GM20000 (cell line): ENCODE results near the gene FDCSP.

ENCODE experiments used
- DNase-seq: peaks from one replicate; pipeline ENCODE4 v3.0.0; 2012; ENCODE audit warnings: low spot score
- CTCF ChIP-seq: IDR thresholded peaks from 2 replicates; pipeline ENCODE4 v1.5.1; 2012; ENCODE audit warnings: mild to moderate bottlenecking, control low read depth; ENCODE audit errors: extremely low read depth, missing control alignments

FDCSP gene

DNA sequence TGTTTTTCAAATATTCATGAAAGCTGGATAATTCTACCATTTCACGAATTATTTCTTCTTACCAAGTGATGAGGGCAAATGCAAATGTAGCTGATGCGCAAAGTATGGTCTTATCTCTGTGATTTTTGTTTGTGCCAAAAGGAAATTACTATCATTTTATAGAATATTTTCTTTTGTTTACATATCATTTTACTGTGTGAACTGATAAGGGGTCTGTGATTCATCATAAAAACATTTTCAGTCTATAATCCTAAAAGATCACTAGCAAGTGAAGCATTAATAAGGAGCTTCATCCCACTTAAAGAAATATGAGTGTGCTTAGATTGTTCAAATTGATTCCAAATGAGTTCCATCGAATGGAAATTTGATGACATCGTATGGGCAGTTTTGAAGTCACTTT is 17.2 kb downstream of the FDCSP start:
- no peak for TF ChIP-seq CTCF
- DNase-seq: no peak

- DNase-seq: no peak
- no peak for TF ChIP-seq CTCF
Measured at GRCh38 chr4:70251250-70251944, 25.5 kb downstream of the FDCSP start.

- TF ChIP-seq CTCF: no peak
- DNase-seq: no peak
Measured at GRCh38 chr4:70251945-70252277, 26.0 kb downstream of the FDCSP start.

DNA sequence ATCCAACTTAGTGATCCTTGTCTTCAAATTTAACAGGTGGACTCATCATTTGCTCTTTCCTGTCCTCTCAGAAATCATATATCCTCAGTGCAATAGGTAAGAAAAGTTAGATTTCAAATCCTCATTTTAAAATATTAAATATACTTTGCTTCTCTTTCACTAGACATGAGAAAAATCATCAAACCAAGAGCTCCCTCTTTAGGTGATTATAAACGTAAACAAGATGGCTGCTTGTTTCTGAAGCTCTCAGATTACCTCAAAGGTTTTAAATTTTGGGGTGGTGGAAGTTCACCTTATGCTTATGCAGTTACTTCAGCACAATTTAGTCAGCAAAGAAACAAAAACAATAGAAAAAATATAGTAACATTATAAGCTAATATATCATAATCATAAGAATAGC is 43.8 kb downstream of the FDCSP start:
- no peak for DNase-seq
- no peak for TF ChIP-seq CTCF

DNA sequence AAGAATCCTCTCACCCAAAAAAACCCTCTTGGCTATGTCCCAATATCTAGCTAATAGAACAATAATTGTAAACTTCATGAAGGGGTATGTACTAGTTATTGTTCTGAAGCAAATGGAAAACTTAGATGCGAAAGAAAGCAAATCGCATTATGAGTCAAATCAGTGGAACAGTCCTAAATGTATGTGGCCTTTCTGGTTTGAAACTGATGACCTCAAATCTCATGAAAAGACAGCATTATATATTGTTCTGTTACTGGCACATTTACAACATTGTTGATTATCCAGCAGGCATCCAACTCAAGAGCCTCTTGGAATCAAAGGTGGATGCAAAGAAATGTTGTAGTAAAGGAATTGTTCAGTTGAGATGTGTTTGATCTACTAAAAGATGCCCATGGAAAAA is 51.2 kb downstream of the FDCSP start:
- DNase-seq: no peak
- no peak for TF ChIP-seq CTCF

DNA sequence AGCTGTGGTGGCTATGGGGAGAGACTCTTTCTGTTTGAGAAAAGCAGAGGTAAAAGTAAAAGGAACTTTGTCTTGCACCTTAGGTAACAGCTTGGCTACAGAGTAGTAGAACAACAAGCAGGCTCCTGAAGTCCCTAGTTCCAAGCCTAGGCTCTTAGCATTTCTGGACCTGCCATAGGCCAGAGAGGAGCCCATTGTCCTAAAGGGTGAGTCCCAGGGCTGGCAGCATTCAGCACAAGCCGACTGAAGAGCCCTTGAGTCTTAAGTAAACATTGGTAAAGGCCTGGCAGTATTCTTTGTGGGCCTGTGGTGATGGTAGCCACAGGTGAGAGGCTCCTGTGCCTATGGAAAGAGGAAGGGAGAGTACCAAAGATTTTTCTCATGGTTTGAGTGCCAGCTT is 54.6 kb downstream of the FDCSP start:
- TF ChIP-seq CTCF: no peak
- DNase-seq: no peak
